ENCODE measurements around the gene CD22.

The CD22 gene

DNA sequence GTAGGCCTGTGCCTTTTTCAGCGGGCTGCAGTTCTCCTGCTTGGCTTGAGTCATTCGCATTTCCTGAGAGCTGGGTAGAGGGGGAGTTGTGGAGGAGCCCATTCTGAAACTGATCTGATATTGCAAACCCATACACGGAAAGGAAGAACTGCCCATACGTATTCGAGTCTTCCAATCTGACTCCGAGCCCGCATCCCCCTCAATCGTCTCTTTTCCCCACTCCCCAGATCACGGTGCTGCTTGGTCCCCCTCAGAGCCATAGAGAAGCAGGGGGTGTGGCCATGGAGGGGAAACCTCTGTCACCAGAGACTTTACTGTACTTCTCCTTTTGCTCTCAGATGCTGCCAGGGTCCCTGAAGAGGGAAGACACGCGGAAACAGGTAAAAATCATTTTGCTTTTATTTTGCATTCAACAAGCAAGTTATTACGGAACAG is at the start of gene CD22:
TSS of gene CD22 (plus strand) at position 337 of the 435 bp plus-strand sequence. CDS start 2,854 bp downstream, outside the sequence.
- POLR2A ChIA-PET = interaction anchor here (0.6 kb wide), 1 partner anchor 98 kb away, joined by 5 read pairs; no protein-coding TSS in a partner anchor
- TF ChIP-seq, protein P1, sequence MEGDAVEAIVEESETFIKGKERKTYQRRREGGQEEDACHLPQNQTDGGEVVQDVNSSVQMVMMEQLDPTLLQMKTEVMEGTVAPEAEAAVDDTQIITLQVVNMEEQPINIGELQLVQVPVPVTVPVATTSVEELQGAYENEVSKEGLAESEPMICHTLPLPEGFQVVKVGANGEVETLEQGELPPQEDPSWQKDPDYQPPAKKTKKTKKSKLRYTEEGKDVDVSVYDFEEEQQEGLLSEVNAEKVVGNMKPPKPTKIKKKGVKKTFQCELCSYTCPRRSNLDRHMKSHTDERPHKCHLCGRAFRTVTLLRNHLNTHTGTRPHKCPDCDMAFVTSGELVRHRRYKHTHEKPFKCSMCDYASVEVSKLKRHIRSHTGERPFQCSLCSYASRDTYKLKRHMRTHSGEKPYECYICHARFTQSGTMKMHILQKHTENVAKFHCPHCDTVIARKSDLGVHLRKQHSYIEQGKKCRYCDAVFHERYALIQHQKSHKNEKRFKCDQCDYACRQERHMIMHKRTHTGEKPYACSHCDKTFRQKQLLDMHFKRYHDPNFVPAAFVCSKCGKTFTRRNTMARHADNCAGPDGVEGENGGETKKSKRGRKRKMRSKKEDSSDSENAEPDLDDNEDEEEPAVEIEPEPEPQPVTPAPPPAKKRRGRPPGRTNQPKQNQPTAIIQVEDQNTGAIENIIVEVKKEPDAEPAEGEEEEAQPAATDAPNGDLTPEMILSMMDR (IDR thresholded peaks at IDR 0.05; ENCODE audit: control extremely low read depth, extremely low read depth, low read depth, missing control alignments) = no peak
- CTCF ChIA-PET = interaction anchor here (1.2 to 1.3 kb wide), 4 partner anchors 18 to 166 kb away, joined by 3 to 5 read pairs (median 4); no protein-coding TSS in a partner anchor
- peak; percentile 75 for DNase-seq (ENCODE audit: extremely low spot score)

DNA sequence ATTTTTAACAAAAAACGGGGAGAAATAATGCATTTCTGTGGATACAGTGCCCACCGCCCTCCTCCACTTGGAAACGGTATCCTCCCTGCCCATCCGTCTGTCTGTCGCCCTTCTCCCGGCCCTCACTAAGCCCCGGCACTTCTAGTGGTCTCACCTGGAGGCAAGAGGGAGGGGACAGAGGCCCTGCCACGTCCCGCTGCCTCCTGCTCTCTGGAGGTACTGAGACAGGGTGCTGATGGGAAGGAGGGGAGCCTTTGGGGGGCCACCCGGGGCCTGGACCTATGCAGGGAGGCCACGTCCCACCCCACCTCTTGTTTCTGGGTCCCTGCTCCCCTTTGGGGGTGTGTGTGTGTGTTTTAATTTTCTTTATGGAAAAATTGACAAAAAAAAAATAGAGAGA is 49.6 kb upstream of the CD22 start:
- ChIA-PET CTCF (interaction anchor here (1.0 to 1.6 kb wide), 2 partner anchors 10 to 32 kb away, joined by 3 read pairs; no protein-coding TSS in a partner anchor), POLR2A (no interaction called here)
- TF ChIP-seq, protein P1 (IDR thresholded peaks at IDR 0.05; ENCODE audit: control extremely low read depth, extremely low read depth, low read depth, missing control alignments) = no peak
- DNase-seq (ENCODE audit: extremely low spot score) = no peak

DNA sequence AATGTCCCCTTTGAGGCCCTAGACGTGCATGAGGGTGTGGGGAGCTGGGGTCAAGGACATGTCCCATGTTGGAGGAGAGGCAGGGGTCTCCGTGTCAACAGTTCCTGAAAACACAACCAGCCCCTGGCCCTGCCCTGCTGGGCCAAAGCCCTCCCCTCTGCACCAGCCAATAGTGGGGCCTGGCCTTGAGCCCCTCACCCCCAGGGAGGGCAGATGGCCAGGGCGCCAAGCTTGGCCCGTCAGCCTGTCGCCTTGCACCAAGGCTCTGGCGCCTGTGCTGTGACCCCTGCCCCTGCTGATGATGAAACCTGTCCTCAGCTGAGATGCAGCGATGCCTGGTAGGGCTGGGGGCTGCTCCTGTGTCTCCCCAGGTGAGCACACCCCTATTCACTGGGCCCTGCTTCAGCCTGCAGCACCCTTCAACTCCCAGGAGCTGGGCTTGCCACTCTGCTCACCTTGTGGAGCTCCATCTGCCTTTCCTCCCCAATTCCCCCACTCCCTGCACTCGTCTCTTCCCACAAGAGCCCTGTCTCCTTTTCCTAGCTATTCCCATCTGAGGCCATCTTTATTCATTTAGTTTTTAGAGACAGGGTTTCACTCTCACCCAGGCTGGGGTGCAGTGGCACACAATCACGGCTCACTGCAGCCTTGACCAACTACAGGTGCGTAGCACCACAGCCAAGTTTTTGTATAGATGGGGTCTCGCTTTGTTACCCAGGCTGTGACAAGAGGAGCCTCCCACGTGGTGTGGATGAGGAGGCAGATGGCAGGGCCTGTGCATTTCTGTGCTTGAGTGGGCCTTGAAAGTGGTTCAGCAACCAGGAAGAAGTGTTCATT is 48.8 kb upstream of the CD22 start:
- TF ChIP-seq, protein P1 (IDR thresholded peaks at IDR 0.05; ENCODE audit: control extremely low read depth, extremely low read depth, low read depth, missing control alignments) = no peak
- no peak for DNase-seq (ENCODE audit: extremely low spot score)
- ChIA-PET CTCF (interaction anchor here (1.0 to 1.9 kb wide), 2 partner anchors 11 to 190 kb away, joined by 3 to 4 read pairs; partner anchors contain the start of gene MAG), POLR2A (interaction anchor here (0.6 kb wide), 1 partner anchor 923 kb away, joined by 4 read pairs; no protein-coding TSS in a partner anchor)

DNA sequence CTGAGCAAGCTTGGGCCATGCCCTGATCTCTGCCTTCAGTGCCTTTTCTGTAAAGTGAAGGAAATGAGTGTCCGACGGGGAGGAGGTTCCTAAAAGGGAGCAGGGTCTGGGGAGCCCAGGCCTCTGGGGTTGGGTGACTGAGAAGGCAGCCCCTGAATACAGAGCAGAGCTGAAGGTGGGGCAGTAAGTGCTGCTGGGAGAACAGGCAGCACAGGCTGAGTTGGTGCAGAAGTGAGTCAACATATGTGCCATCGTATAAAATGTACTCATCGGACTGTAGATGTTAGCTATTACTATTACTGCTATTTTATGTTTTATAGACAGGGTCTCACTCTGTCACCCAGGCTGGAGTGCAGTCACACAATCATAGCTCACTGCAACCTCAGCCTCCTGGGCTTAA is 47.7 kb upstream of the CD22 start:
- no peak for DNase-seq (ENCODE audit: extremely low spot score)
- ChIA-PET CTCF (interaction anchor here (0.6 to 1.9 kb wide), 5 partner anchors 10 to 191 kb away, joined by 3 to 4 read pairs (median 3); partner anchors contain the start of genes MAG and USF2), POLR2A (no interaction called here)
- TF ChIP-seq, protein P1 (IDR thresholded peaks at IDR 0.05; ENCODE audit: control extremely low read depth, extremely low read depth, low read depth, missing control alignments) = no peak

DNA sequence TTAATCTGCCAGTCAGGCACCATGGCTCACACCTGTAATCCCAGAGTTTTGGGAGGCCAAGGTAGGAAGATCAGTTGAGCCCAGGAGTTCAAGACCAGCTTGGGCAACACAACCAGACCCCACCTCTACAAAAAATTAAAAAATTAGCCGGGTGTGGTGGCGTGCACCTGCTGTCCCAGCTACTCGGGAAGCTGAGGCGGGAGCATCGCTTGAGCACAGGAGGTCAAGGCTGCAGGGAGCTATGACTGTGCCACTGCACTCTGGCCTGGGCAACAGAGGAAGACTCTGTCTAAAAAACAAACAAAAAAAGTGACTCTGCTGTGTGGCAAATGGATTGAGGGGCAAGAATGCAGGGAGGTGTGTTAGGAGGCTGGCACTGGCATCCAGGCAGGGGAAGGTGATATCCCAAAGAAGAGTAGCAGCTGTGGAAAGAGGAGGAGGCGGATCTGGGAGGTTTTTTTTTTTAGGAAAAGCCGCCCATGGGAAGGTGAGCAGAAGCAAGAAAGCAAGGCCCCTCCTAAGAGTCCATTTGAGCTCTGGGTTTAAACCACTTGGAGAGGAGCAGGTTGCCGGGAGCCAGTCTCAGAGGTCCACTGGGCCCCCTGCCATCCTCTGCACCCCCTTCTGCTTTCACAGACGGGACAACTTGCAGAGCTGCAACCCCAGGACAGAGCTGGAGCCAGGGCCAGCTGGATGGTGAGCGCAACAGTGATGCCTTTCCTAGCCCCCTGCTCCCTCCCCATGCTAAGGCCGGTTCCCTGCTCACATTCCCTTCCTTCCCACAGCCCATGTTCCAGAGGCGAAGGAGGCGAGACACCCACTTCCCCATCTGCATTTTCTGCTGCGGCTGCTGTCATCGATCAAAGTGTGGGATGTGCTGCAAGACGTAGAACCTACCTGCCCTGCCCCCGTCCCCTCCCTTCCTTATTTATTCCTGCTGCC is 44.6 kb upstream of the CD22 start:
- CTCF ChIA-PET = interaction anchor here (1.0 to 1.4 kb wide), 3 partner anchors 11 to 47 kb away, joined by 3 to 4 read pairs (median 3); no protein-coding TSS in a partner anchor

More for the DNA sequence above, 44.6 kb upstream of the CD22 start:
- POLR2A ChIA-PET = no interaction called here
- TF ChIP-seq, protein P1 (IDR thresholded peaks at IDR 0.05; ENCODE audit: control extremely low read depth, extremely low read depth, low read depth, missing control alignments) = no peak
- DNase-seq (ENCODE audit: extremely low spot score) = no peak
